Activated T-helper 17 cell treated with anti-CD3 and anti-CD28 coated beads, Interleukin-2, amount 50 U/mL, for 72 hours (primary cell): Measurements from ENCODE around the gene TNFRSF8. TPM values are rescaled to one million over a fixed set of nuclear protein-coding genes. Genes with fewer than 3 reads are reported as not detected.

Experiments
- ATAC-seq: fragments of 150-1000 bp; cut with Tn5 transposase; replicated peaks from 2 replicates; pipeline ENCODE4 v1.10.0; 2021; ENCODE audit warnings: mild to moderate bottlenecking, moderate library complexity
- H3K27ac Mint-ChIP-seq: one replicate; pipeline ENCODE4 v1.8.0; 2022; ENCODE audit warnings: mixed read lengths
- H3K27me3 Mint-ChIP-seq: one replicate; pipeline ENCODE4 v1.8.0; 2022; ENCODE audit warnings: mixed read lengths
- H3K36me3 Mint-ChIP-seq: one replicate; pipeline ENCODE4 v1.8.0; 2022; ENCODE audit warnings: low read depth, mild to moderate bottlenecking, mixed read lengths
- H3K4me1 Mint-ChIP-seq: one replicate; pipeline ENCODE4 v1.8.0; 2022; ENCODE audit warnings: mixed read lengths
- H3K4me3 Mint-ChIP-seq: one replicate; pipeline ENCODE4 v1.8.0; 2022; ENCODE audit warnings: mild to moderate bottlenecking, mixed read lengths
- H3K9me3 Mint-ChIP-seq: one replicate; pipeline ENCODE4 v1.8.0; 2022; ENCODE audit warnings: mixed read lengths
- total RNA-seq, 2 donors: library from RNA; stranded (reverse); gene quantifications; one replicate each; pipeline ENCODE4 v1.2.3, GENCODE V29; 2022

The TNFRSF8 gene
- total RNA-seq, 2 donors from 2014 or later: 35.3 to 216 TPM

GRCh38 chr1:12080156-12080555 is 17.1 kb downstream of the TNFRSF8 start:
- Mint-ChIP-seq H3K27ac (no peak overlapping the region), H3K4me1 (peaks cover 39% of the 10 kb centered on the region), H3K9me3 (peaks cover 4% of the 10 kb centered on the region), H3K36me3 (peaks cover 42% of the 10 kb centered on the region), H3K27me3 (peaks cover 11% of the 10 kb centered on the region), H3K4me3 (no peak overlapping the region)
- no peak for ATAC-seq

- H3K27me3 Mint-ChIP-seq: peaks cover 4% of the 10 kb centered on the region
- ATAC-seq: no peak
- peaks cover 4% of the 10 kb centered on the region for H3K9me3 Mint-ChIP-seq
- peaks cover 33% of the 10 kb centered on the region for H3K4me1 Mint-ChIP-seq
- no peak overlapping the region for H3K27ac Mint-ChIP-seq
- H3K36me3 Mint-ChIP-seq: peaks cover 34% of the 10 kb centered on the region
- H3K4me3 Mint-ChIP-seq: no peak overlapping the region
Measured at GRCh38 chr1:12080773-12081556, 17.9 kb downstream of the TNFRSF8 start.

- Mint-ChIP-seq H3K27ac (peak overlapping the region; percentile 72), H3K36me3 (peaks cover 33% of the 10 kb centered on the region), H3K9me3 (peaks cover 8% of the 10 kb centered on the region), H3K4me1 (peaks cover 39% of the 10 kb centered on the region), H3K27me3 (peaks cover 4% of the 10 kb centered on the region), H3K4me3 (peak overlapping the region; percentile 31)
- no peak for ATAC-seq
Measured at GRCh38 chr1:12081648-12082396, 18.7 kb downstream of the TNFRSF8 start.

GRCh38 chr1:12082988-12083387 is 19.9 kb downstream of the TNFRSF8 start:
- Mint-ChIP-seq H3K4me1 (peaks cover 38% of the 10 kb centered on the region), H3K27ac (no peak overlapping the region), H3K36me3 (peaks cover 36% of the 10 kb centered on the region), H3K27me3 (peaks cover under 1% of the 10 kb centered on the region), H3K4me3 (no peak overlapping the region), H3K9me3 (peaks cover 9% of the 10 kb centered on the region)
- no peak for ATAC-seq

GRCh38 chr1:12083766-12084165 is 20.7 kb downstream of the TNFRSF8 start:
- H3K27ac Mint-ChIP-seq: no peak overlapping the region
- H3K4me3 Mint-ChIP-seq: no peak overlapping the region

GRCh38 chr1:12085643-12086260 is 22.6 kb downstream of the TNFRSF8 start:
- H3K36me3 Mint-ChIP-seq: peaks cover 34% of the 10 kb centered on the region

More at GRCh38 chr1:12083766-12084165, 20.7 kb downstream of the TNFRSF8 start:
- Mint-ChIP-seq H3K9me3 (peaks cover 9% of the 10 kb centered on the region), H3K27me3 (no peaks in the 10 kb centered on the region), H3K4me1 (peaks cover 40% of the 10 kb centered on the region), H3K36me3 (peaks cover 39% of the 10 kb centered on the region)
- ATAC-seq: no peak

GRCh38 chr1:12087797-12088314 is 24.8 kb downstream of the TNFRSF8 start:
- peaks cover 22% of the 10 kb centered on the region for H3K36me3 Mint-ChIP-seq
- peaks cover 44% of the 10 kb centered on the region for H3K4me1 Mint-ChIP-seq
- no peaks in the 10 kb centered on the region for H3K27me3 Mint-ChIP-seq
- peak overlapping the region; percentile 87 for H3K4me3 Mint-ChIP-seq
- peaks cover 9% of the 10 kb centered on the region for H3K9me3 Mint-ChIP-seq
- ATAC-seq: peak; percentile 86
- peak overlapping the region; percentile 96 for H3K27ac Mint-ChIP-seq

More at GRCh38 chr1:12085643-12086260, 22.6 kb downstream of the TNFRSF8 start:
- no peak for ATAC-seq
- Mint-ChIP-seq H3K4me3 (no peak overlapping the region), H3K27ac (no peak overlapping the region), H3K9me3 (peaks cover 13% of the 10 kb centered on the region), H3K27me3 (no peaks in the 10 kb centered on the region), H3K4me1 (peaks cover 52% of the 10 kb centered on the region)

GRCh38 chr1:12088607-12089006 is 25.5 kb downstream of the TNFRSF8 start:
- no peaks in the 10 kb centered on the region for H3K27me3 Mint-ChIP-seq
- peak; percentile 23 for ATAC-seq
- H3K27ac Mint-ChIP-seq: peak overlapping the region; percentile 96
- peaks cover 9% of the 10 kb centered on the region for H3K9me3 Mint-ChIP-seq
- H3K4me1 Mint-ChIP-seq: peaks cover 44% of the 10 kb centered on the region
- H3K4me3 Mint-ChIP-seq: peak overlapping the region; percentile 87
- H3K36me3 Mint-ChIP-seq: peaks cover 22% of the 10 kb centered on the region

- Mint-ChIP-seq H3K4me1 (peaks cover 44% of the 10 kb centered on the region), H3K4me3 (no peak overlapping the region), H3K27ac (peak overlapping the region; percentile 73), H3K9me3 (peaks cover 9% of the 10 kb centered on the region), H3K27me3 (no peaks in the 10 kb centered on the region), H3K36me3 (peaks cover 27% of the 10 kb centered on the region)
- ATAC-seq: no peak
Measured at GRCh38 chr1:12090326-12090725, 27.2 kb downstream of the TNFRSF8 start.

GRCh38 chr1:12091191-12091590 is 28.1 kb downstream of the TNFRSF8 start:
- ATAC-seq: no peak
- no peaks in the 10 kb centered on the region for H3K27me3 Mint-ChIP-seq
- H3K4me1 Mint-ChIP-seq: peaks cover 47% of the 10 kb centered on the region

GRCh38 chr1:12094180-12094579 is 31.1 kb downstream of the TNFRSF8 start:
- ATAC-seq: no peak
- Mint-ChIP-seq H3K27ac (no peak overlapping the region), H3K4me3 (no peak overlapping the region), H3K36me3 (peaks cover 38% of the 10 kb centered on the region), H3K4me1 (peaks cover 25% of the 10 kb centered on the region), H3K9me3 (peaks cover 8% of the 10 kb centered on the region), H3K27me3 (no peaks in the 10 kb centered on the region)

More at GRCh38 chr1:12091191-12091590, 28.1 kb downstream of the TNFRSF8 start:
- Mint-ChIP-seq H3K36me3 (peaks cover 33% of the 10 kb centered on the region), H3K27ac (peak overlapping the region; percentile 73), H3K9me3 (peaks cover 13% of the 10 kb centered on the region), H3K4me3 (no peak overlapping the region)

GRCh38 chr1:12095452-12096263 is 32.6 kb downstream of the TNFRSF8 start:
- Mint-ChIP-seq H3K9me3 (peaks cover 5% of the 10 kb centered on the region), H3K36me3 (peaks cover 46% of the 10 kb centered on the region), H3K4me3 (no peak overlapping the region), H3K27ac (no peak overlapping the region), H3K4me1 (peaks cover 10% of the 10 kb centered on the region), H3K27me3 (no peaks in the 10 kb centered on the region)
- ATAC-seq: peak; percentile 66

- Mint-ChIP-seq H3K4me1 (peaks cover 5% of the 10 kb centered on the region), H3K4me3 (no peak overlapping the region), H3K36me3 (peaks cover 46% of the 10 kb centered on the region), H3K9me3 (peaks cover 4% of the 10 kb centered on the region), H3K27ac (no peak overlapping the region), H3K27me3 (no peaks in the 10 kb centered on the region)
- ATAC-seq: no peak
Measured at GRCh38 chr1:12096615-12097014, 33.5 kb downstream of the TNFRSF8 start.
